MCF 10A (cell line): ENCODE measurements around the gene ARMC6. TPM values are rescaled to one million over a fixed set of nuclear protein-coding genes. Genes with fewer than 3 reads are reported as not detected.

Source experiments
- BruUV-seq: library from RNA; stranded (reverse); fragments of 400-500 nt; replicated peaks from 2 replicates; lab custom pipeline; 2021; lab: Mats Ljungman, UMichigan
- CTCF ChIA-PET: fragments of 300-600 bp; sonication (Branson Sonifier 250); formaldehyde crosslinking; extraction: SDS; loops from one replicate; lab custom pipeline; 2021; ENCODE audit warnings: antibody characterized with exemption, inconsistent platforms; lab: Yijun Ruan, JAX
- POLR2A ChIA-PET: fragments of 300-600, 350-650 bp; sonication (Branson Sonifier 250); formaldehyde crosslinking; extraction: SDS; loops from one replicate; lab custom pipeline; 2020; ENCODE audit warnings: antibody characterized with exemption, inconsistent platforms; lab: Yijun Ruan, JAX
- DNase-seq: peaks from one replicate; pipeline ENCODE4 v3.0.0-alpha.2; 2018; ENCODE audit not compliant: unreplicated experiment
- H3K27ac Mint-ChIP-seq: one replicate; pipeline ENCODE4 v1.8.0; 2022; ENCODE audit warnings: mild to moderate bottlenecking, low read depth, mixed read lengths; ENCODE audit not compliant: unreplicated experiment
- H3K27me3 Mint-ChIP-seq: one replicate; pipeline ENCODE4 v1.8.0; 2022; ENCODE audit warnings: mixed read lengths; ENCODE audit not compliant: insufficient read depth, unreplicated experiment
- H3K36me3 Mint-ChIP-seq: one replicate; pipeline ENCODE4 v1.8.0; 2022; ENCODE audit warnings: mild to moderate bottlenecking, moderate library complexity, mixed read lengths; ENCODE audit not compliant: insufficient read depth, unreplicated experiment
- H3K4me1 Mint-ChIP-seq: one replicate; pipeline ENCODE4 v1.8.0; 2022; ENCODE audit warnings: mixed read lengths; ENCODE audit not compliant: insufficient read depth, unreplicated experiment
- H3K4me3 Mint-ChIP-seq: one replicate; pipeline ENCODE4 v1.8.0; 2022; ENCODE audit warnings: mild to moderate bottlenecking, moderate library complexity, mixed read lengths; ENCODE audit not compliant: unreplicated experiment
- H3K9me3 Mint-ChIP-seq: one replicate; pipeline ENCODE4 v1.8.0; 2022; ENCODE audit warnings: mixed read lengths; ENCODE audit not compliant: unreplicated experiment
- CTCF ChIP-seq: fragments of 200-600 bp; IDR thresholded peaks from one replicate; pipeline ENCODE4 v1.8.0; 2022; ENCODE audit warnings: antibody characterized with exemption, mild to moderate bottlenecking; ENCODE audit not compliant: unreplicated experiment
- intact Hi-C: fragments of 100-400 bp; cut with micrococcal nuclease; formaldehyde crosslinking; loops from 2 replicates; pipeline ENCODE4 v1.14.1; 2022
- total RNA-seq: library from RNA; stranded (reverse); gene quantifications from 2 replicates; pipeline ENCODE4 v1.2.3, GENCODE V29; 2022

Gene ARMC6
- total RNA-seq, 1 experiment from 2014 or later, result 37.1 TPM

GRCh38 chr19:18996351-18996750 lies 37.1 kb upstream of the ARMC6 start:
- Mint-ChIP-seq H3K27me3 (no peaks in the 10 kb centered on the region), H3K36me3 (peaks cover 80% of the 10 kb centered on the region), H3K9me3 (no peaks in the 10 kb centered on the region), H3K4me3 (no peak overlapping the region), H3K4me1 (peaks cover 16% of the 10 kb centered on the region), H3K27ac (no peak overlapping the region)
- POLR2A ChIA-PET, result no interaction called here
- CTCF ChIA-PET, result interaction anchor here (0.6 to 2.6 kb wide), 5 partner anchors 9 to 555 kb away, joined by 3 to 21 read pairs (median 3); no protein-coding TSS in a partner anchor
- BruUV-seq, result no TSS peak
- intact Hi-C loops, result no loop called here
- DNase-seq, result no peak
- TF ChIP-seq CTCF, result no peak

- TF ChIP-seq CTCF, result no peak
- no peaks in the 10 kb centered on the region for H3K27me3 Mint-ChIP-seq
- no TSS peak for BruUV-seq
- H3K4me1 Mint-ChIP-seq, result peaks cover 16% of the 10 kb centered on the region
- POLR2A ChIA-PET, result interaction anchor here (0.6 kb wide), 1 partner anchor 70 kb away, joined by 3 read pairs; no protein-coding TSS in a partner anchor
- CTCF ChIA-PET, result interaction anchor here (0.6 to 2.6 kb wide), 4 partner anchors 10 to 198 kb away, joined by 3 to 21 read pairs (median 4); no protein-coding TSS in a partner anchor
- no peaks in the 10 kb centered on the region for H3K9me3 Mint-ChIP-seq
- intact Hi-C loops, result no loop called here
- no peak overlapping the region for H3K27ac Mint-ChIP-seq
- no peak overlapping the region for H3K4me3 Mint-ChIP-seq
- DNase-seq, result no peak
- H3K36me3 Mint-ChIP-seq, result peaks cover 80% of the 10 kb centered on the region
These were observed 36.5 kb upstream of the ARMC6 start for GRCh38 chr19:18996796-18997394.

DNA sequence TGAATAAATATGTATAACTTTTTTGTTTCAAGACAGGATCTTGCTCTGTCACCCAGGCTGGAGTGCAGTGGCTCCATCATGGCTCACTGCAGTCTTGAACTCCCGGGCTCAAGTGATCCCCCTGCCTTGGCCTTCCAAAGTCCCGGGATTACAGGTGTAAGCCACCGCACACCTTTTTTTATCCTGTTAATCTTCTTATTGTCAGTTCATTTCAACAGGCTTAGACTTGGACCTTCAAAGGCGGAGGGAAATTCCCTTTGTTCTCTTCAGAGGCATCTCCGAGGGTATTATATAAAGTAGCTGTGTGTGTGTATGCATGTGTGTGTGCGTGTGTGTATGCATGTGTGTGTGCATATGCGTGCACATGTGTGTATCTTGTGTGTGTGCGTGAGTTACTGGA lies 35.1 kb upstream of the ARMC6 start:
- ChIA-PET POLR2A (no interaction called here), CTCF (interaction anchor here (0.6 kb wide), 1 partner anchor 23 kb away, joined by 7 read pairs; no protein-coding TSS in a partner anchor)
- Mint-ChIP-seq H3K27ac (no peak overlapping the region), H3K4me1 (peaks cover 16% of the 10 kb centered on the region), H3K4me3 (no peak overlapping the region), H3K36me3 (peaks cover 78% of the 10 kb centered on the region), H3K9me3 (no peaks in the 10 kb centered on the region), H3K27me3 (no peaks in the 10 kb centered on the region)
- DNase-seq, result no peak
- TF ChIP-seq CTCF, result no peak
- intact Hi-C loops, result no loop called here
- no TSS peak for BruUV-seq

DNA sequence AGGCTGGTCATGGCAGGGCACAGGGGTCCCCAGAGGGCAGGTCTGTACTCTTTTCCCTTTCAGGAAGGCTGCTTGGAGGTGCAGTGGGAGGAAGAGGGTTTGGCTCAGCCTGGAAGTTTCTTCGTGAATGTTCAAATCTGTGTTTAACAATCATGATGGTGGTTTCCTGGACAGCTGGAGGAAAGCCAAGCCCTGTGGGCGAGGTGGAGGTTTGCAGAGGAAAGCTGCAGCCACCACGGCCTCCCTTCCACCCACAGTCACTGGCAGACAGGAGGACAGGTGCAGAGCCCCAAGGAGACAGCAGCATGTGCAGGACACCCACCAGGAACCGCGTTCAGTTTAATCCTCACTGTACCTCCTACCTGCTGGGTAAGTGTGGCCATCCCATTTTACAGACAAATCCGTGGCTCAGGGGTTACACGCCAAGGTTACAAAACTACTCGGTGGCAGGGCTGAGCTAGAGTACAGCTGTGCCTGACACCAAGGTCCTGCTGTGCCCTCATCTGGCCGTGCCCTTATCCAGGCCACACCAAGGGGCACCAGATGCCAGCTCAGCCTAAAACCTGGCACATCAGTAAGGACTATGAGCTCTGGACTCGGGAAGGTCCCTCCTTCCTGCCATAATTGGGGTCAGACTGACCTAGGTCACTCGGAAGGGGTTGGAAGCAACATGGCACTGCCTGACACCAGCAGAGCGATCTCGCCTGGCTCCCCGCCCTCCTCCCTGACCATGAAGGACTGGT lies 34.2 kb upstream of the ARMC6 start:
- POLR2A ChIA-PET, result interaction anchor here (0.6 kb wide), 1 partner anchor 462 kb away, joined by 3 read pairs; no protein-coding TSS in a partner anchor
- Mint-ChIP-seq H3K9me3 (no peaks in the 10 kb centered on the region), H3K4me1 (peaks cover 16% of the 10 kb centered on the region), H3K27ac (no peak overlapping the region), H3K4me3 (no peak overlapping the region), H3K36me3 (peaks cover 78% of the 10 kb centered on the region), H3K27me3 (no peaks in the 10 kb centered on the region)
- intact Hi-C loops, result no loop called here
- CTCF ChIA-PET, result interaction anchor here (3.6 kb wide), 1 partner anchor 12 kb away, joined by 20 read pairs; no protein-coding TSS in a partner anchor
- no TSS peak for BruUV-seq
- DNase-seq, result peak; percentile 31
- TF ChIP-seq CTCF, result no peak
